H9 (cell line): ENCODE results near the gene SEMA3C. TPM values are rescaled to one million over a fixed set of nuclear protein-coding genes. Genes with fewer than 3 reads are reported as not detected.

ENCODE experiments used
- DNase-seq: peaks from one replicate; pipeline ENCODE4 v3.0.0-alpha.2; 2017
- H2AFZ ChIP-seq: one replicate; pipeline ENCODE4 v1.6.1; 2013; ENCODE audit warnings: mild to moderate bottlenecking, low read length, control low read depth, moderate library complexity
- H2AK5ac ChIP-seq: 2 replicates; pipeline ENCODE4 v1.6.1; 2013; ENCODE audit warnings: low read length, control low read depth, mixed read lengths; ENCODE audit not compliant: insufficient read length
- H2BK120ac ChIP-seq: one replicate; pipeline ENCODE4 v1.6.1; 2013; ENCODE audit warnings: low read depth, mild to moderate bottlenecking, low read length, control low read depth, inconsistent platforms; ENCODE audit not compliant: poor library complexity, severe bottlenecking
- H2BK12ac ChIP-seq: 2 replicates; pipeline ENCODE4 v1.6.1; 2013; ENCODE audit warnings: low read length, control low read depth, mixed read lengths, low read depth; ENCODE audit not compliant: insufficient read length
- H2BK15ac ChIP-seq: 2 replicates; pipeline ENCODE4 v1.6.1; 2013; ENCODE audit warnings: low read depth, low read length, control low read depth
- H2BK20ac ChIP-seq: one replicate; pipeline ENCODE4 v1.6.1; 2013; ENCODE audit warnings: low read depth, mild to moderate bottlenecking, low read length, control low read depth, inconsistent platforms; ENCODE audit not compliant: poor library complexity, severe bottlenecking
- H2BK5ac ChIP-seq: 2 replicates; pipeline ENCODE4 v1.6.1; 2013; ENCODE audit warnings: low read length, control low read depth, mixed read lengths; ENCODE audit not compliant: insufficient read length
- H3K14ac ChIP-seq: 2 replicates; pipeline ENCODE4 v1.6.1; 2013; ENCODE audit warnings: low read length, control low read depth; ENCODE audit not compliant: insufficient read depth
- H3K18ac ChIP-seq: 2 replicates; pipeline ENCODE4 v1.6.1; 2013; ENCODE audit warnings: low read depth, mild to moderate bottlenecking, mixed read lengths, low read length, control low read depth; ENCODE audit not compliant: insufficient read length
- H3K23ac ChIP-seq: 2 replicates; pipeline ENCODE4 v1.6.1; 2013; ENCODE audit warnings: low read length, control low read depth, mixed read lengths, low read depth; ENCODE audit not compliant: insufficient read length
- H3K23me2 ChIP-seq: 2 replicates; pipeline ENCODE4 v1.6.1; 2013; ENCODE audit warnings: low read depth, mild to moderate bottlenecking, mixed read lengths, low read length, control low read depth; ENCODE audit not compliant: insufficient read length, poor library complexity, severe bottlenecking
- H3K27ac ChIP-seq: 2 replicates; pipeline ENCODE4 v1.5.1; 2013; ENCODE audit warnings: low read length, control low read depth, mixed read lengths, low read depth; ENCODE audit not compliant: insufficient read length
- H3K27me3 ChIP-seq: 2 replicates; pipeline ENCODE4 v1.6.1; 2013; ENCODE audit warnings: low read length, control low read depth, inconsistent platforms; ENCODE audit not compliant: insufficient read depth
- H3K4ac ChIP-seq: 2 replicates; pipeline ENCODE4 v1.6.1; 2013; ENCODE audit warnings: low read depth, mild to moderate bottlenecking, control low read depth, inconsistent platforms, low read length, moderate library complexity
- H3K4me1 ChIP-seq: 2 replicates; pipeline ENCODE4 v1.6.1; 2013; ENCODE audit warnings: low read length, control low read depth, inconsistent platforms; ENCODE audit not compliant: insufficient read depth
- H3K4me2 ChIP-seq: 2 replicates; pipeline ENCODE4 v1.6.1; 2013; ENCODE audit warnings: low read length, control low read depth, mixed read lengths; ENCODE audit not compliant: insufficient read length, insufficient read depth
- H3K56ac ChIP-seq: 2 replicates; pipeline ENCODE4 v1.6.1; 2013; ENCODE audit warnings: low read depth, mild to moderate bottlenecking, mixed read lengths, low read length, control low read depth; ENCODE audit not compliant: insufficient read length
- H3K79me1 ChIP-seq: 2 replicates; pipeline ENCODE4 v1.6.1; 2013; ENCODE audit warnings: low read depth, mild to moderate bottlenecking, moderate library complexity, low read length, control low read depth, inconsistent platforms; ENCODE audit not compliant: insufficient read depth, poor library complexity, severe bottlenecking
- H3K79me2 ChIP-seq: 2 replicates; pipeline ENCODE4 v1.6.1; 2013; ENCODE audit warnings: low read length, control low read depth, inconsistent platforms; ENCODE audit not compliant: insufficient read depth
- H3K9ac ChIP-seq: 2 replicates; pipeline ENCODE4 v1.6.1; 2013; ENCODE audit warnings: low read length, control low read depth, mixed read lengths; ENCODE audit not compliant: insufficient read length; ENCODE audit errors: extremely low read depth
- H3K9me3 ChIP-seq: one replicate; pipeline ENCODE4 v1.6.1; 2013; ENCODE audit warnings: low read depth, low read length, inconsistent platforms; ENCODE audit not compliant: control insufficient read depth
- H3T11ph ChIP-seq: one replicate; pipeline ENCODE4 v1.6.1; 2013; ENCODE audit warnings: mild to moderate bottlenecking, low read length, control low read depth, inconsistent platforms
- H4K20me1 ChIP-seq: one replicate; pipeline ENCODE4 v1.6.1; 2013; ENCODE audit not compliant: control insufficient read depth, insufficient read length, insufficient read depth
- H4K5ac ChIP-seq: 2 replicates; pipeline ENCODE4 v1.6.1; 2013; ENCODE audit warnings: low read depth, mild to moderate bottlenecking, mixed read lengths, low read length, control low read depth; ENCODE audit not compliant: insufficient read length
- H4K8ac ChIP-seq: replicated peaks from 2 replicates; pipeline ENCODE4 v1.6.1; 2013; ENCODE audit warnings: low read length, control low read depth, mixed read lengths, low read depth; ENCODE audit not compliant: insufficient read length
- H4K91ac ChIP-seq: 2 replicates; pipeline ENCODE4 v1.6.1; 2013; ENCODE audit warnings: low read depth, mild to moderate bottlenecking, moderate library complexity, mixed read lengths, low read length, control low read depth; ENCODE audit not compliant: insufficient read length
- H3K27ac Mint-ChIP-seq, 3 experiments: 2 replicates in 2 of 3; 3 replicates in 1 of 3; pipeline ENCODE4 v1.8.0; 2020 to 2021; ENCODE audit warnings: mixed read lengths in 3 of 3, mild to moderate bottlenecking in 1 of 3, moderate library complexity in 1 of 3
- H3K27me3 Mint-ChIP-seq: 2 replicates; pipeline ENCODE4 v1.8.0; 2021; ENCODE audit warnings: low read depth, mild to moderate bottlenecking, moderate library complexity, mixed read lengths
- H3K36me3 Mint-ChIP-seq, 3 experiments: 2 replicates in 2 of 3; 3 replicates in 1 of 3; pipeline ENCODE4 v1.8.0; 2020 to 2021; ENCODE audit warnings: low read depth in 3 of 3, mixed read lengths in 3 of 3; ENCODE audit not compliant: insufficient read depth in 1 of 3
- H3K4me1 Mint-ChIP-seq, 2 experiments: 2 replicates each; pipeline ENCODE4 v1.8.0; 2020; ENCODE audit warnings: mixed read lengths in 2 of 2
- H3K4me3 Mint-ChIP-seq, 2 experiments: 2 replicates in 1 of 2; 3 replicates in 1 of 2; pipeline ENCODE4 v1.8.0; 2020 to 2021; ENCODE audit warnings: mild to moderate bottlenecking in 2 of 2, mixed read lengths in 2 of 2, moderate library complexity in 1 of 2
- H3K9me3 Mint-ChIP-seq, 2 experiments: 2 replicates in 1 of 2; 3 replicates in 1 of 2; pipeline ENCODE4 v1.8.0; 2020; ENCODE audit warnings: mild to moderate bottlenecking in 2 of 2, mixed read lengths in 2 of 2, moderate library complexity in 1 of 2
- WGBS: extraction: QIAGEN DNeasy Blood & Tissue Kit; methylation state at CpG from one replicate; pipeline ENCODE4 v1.1.7; 2013; ENCODE audit warnings: missing lambda C conversion rate, low lambda C conversion rate, mixed read lengths; ENCODE audit not compliant: insufficient read length; ENCODE audit errors: extremely low coverage; 5-methylcytosine and 5-hydroxymethylcytosine counted together
- total RNA-seq: library from RNA; stranded (reverse); gene quantifications from 2 replicates; pipeline ENCODE4 v1.2.1, GENCODE V29; 2021
- TF ChIP-seq, protein P1 (sequence below): fragments of 200-600 bp; sonication (generic); conservative IDR thresholded peaks from 3 replicates; pipeline ENCODE4 v1.8.0; 2021; ENCODE audit warnings: antibody characterized with exemption, mild to moderate bottlenecking

SEMA3C gene
- total RNA-seq, 1 experiment from 2014 or later: 1.6 TPM

DNA sequence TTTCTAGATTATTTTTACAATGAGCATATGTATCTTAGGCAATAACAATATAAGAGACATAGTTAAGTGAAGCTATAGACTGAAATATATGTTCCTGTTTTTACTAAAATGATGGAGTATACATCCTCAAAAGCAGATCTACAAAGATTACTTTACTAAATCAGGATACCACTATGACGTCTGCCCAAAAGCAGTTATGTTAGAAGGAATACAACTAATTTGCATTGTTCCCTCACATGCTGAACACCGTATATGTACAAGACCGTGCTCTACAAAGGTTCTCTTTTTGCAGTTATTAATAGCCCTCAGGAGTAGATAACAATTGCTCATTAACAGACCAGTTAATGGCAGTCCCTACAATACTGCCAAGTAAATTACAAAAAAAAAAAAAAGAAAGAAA is 143.0 kb downstream of the SEMA3C start:
- H3K14ac ChIP-seq: no peak overlapping the region
- H3K79me2 ChIP-seq: no peaks in the 10 kb centered on the region
- no peak overlapping the region for H2BK5ac ChIP-seq
- Mint-ChIP-seq H3K9me3 (no peaks in the 10 kb centered on the region), H3K36me3 (no peaks in the 10 kb centered on the region), H3K4me1 (peaks cover 15 to 17% of the 10 kb centered on the region in 2 experiments), H3K4me3 (no peak overlapping the region), H3K27ac (no peak overlapping the region), H3K27me3 (peaks cover 8% of the 10 kb centered on the region)
- H3K18ac ChIP-seq: no peak overlapping the region
- no peak overlapping the region for H2AFZ ChIP-seq
- H4K91ac ChIP-seq: no peak overlapping the region
- no peak overlapping the region for H3T11ph ChIP-seq
- H3K27me3 ChIP-seq: no peaks in the 10 kb centered on the region
- H3K9me3 ChIP-seq: no peaks in the 10 kb centered on the region
- no peak for DNase-seq
- no peak overlapping the region for H3K4ac ChIP-seq
- H4K8ac ChIP-seq: no peak overlapping the region
- TF ChIP-seq, protein P1, sequence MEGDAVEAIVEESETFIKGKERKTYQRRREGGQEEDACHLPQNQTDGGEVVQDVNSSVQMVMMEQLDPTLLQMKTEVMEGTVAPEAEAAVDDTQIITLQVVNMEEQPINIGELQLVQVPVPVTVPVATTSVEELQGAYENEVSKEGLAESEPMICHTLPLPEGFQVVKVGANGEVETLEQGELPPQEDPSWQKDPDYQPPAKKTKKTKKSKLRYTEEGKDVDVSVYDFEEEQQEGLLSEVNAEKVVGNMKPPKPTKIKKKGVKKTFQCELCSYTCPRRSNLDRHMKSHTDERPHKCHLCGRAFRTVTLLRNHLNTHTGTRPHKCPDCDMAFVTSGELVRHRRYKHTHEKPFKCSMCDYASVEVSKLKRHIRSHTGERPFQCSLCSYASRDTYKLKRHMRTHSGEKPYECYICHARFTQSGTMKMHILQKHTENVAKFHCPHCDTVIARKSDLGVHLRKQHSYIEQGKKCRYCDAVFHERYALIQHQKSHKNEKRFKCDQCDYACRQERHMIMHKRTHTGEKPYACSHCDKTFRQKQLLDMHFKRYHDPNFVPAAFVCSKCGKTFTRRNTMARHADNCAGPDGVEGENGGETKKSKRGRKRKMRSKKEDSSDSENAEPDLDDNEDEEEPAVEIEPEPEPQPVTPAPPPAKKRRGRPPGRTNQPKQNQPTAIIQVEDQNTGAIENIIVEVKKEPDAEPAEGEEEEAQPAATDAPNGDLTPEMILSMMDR: no peak
- H2BK12ac ChIP-seq: no peak overlapping the region
- no peak overlapping the region for H2BK120ac ChIP-seq
- H2AK5ac ChIP-seq: no peak overlapping the region
- no peak overlapping the region for H2BK15ac ChIP-seq
- H4K20me1 ChIP-seq: no peaks in the 10 kb centered on the region
- no peak overlapping the region for H2BK20ac ChIP-seq
- no peak overlapping the region for H3K56ac ChIP-seq
- WGBS: no CpG with 5 or more reads among the region's 3 CpGs
- no peak overlapping the region for H3K4me2 ChIP-seq
- no peaks in the 10 kb centered on the region for H3K4me1 ChIP-seq
- no peaks in the 10 kb centered on the region for H3K79me1 ChIP-seq
- H3K9ac ChIP-seq: no peak overlapping the region
- H3K23me2 ChIP-seq: no peaks in the 10 kb centered on the region
- no peak overlapping the region for H3K23ac ChIP-seq
- H4K5ac ChIP-seq: no peak overlapping the region
- H3K27ac ChIP-seq: no peak overlapping the region
